Gastroesophageal sphincter (tissue), 3 donors: ENCODE data around the gene GUSB.

Experiments used
- CTCF ChIP-seq, 4 experiments: fragments of 200-600 bp in 2 of 4; fragments of 450-650 bp in 2 of 4; sonication (generic) in 1 of 4; IDR thresholded peaks; one replicate each; pipeline ENCODE4 v1.5.1; 2017 to 2019; ENCODE audit warnings: antibody characterized with exemption in 4 of 4, mild to moderate bottlenecking in 2 of 4, moderate library complexity in 2 of 4
- POLR2A ChIP-seq, 2 donors: fragments of 450-650 bp; IDR thresholded peaks; one replicate each; pipeline ENCODE4 v1.6.1; 2017; ENCODE audit warnings: antibody characterized with exemption in 2 of 2, mild to moderate bottlenecking in 2 of 2, moderate library complexity in 1 of 2
- POLR2AphosphoS5 ChIP-seq: sonication (generic); formaldehyde crosslinking; IDR thresholded peaks from one replicate; pipeline ENCODE4 v1.6.1; 2017; ENCODE audit warnings: antibody characterized with exemption

- TF ChIP-seq CTCF (IDR thresholded peaks at IDR 0.05) (no peak), POLR2A (IDR thresholded peaks at IDR 0.05) (no peak), POLR2AphosphoS5 (no peak)
Observed at GRCh38 chr7:65962033-65962432, 20.0 kb downstream of the GUSB start.
